GM12801 (cell line): ENCODE results near the gene ESAM.

Experiments
- TF ChIP-seq, protein P1 (sequence below): IDR thresholded peaks from one replicate; pipeline ENCODE4 v1.5.1; 2011; ENCODE audit warnings: control low read depth; ENCODE audit not compliant: insufficient read length; ENCODE audit errors: extremely low read depth

Gene ESAM

DNA sequence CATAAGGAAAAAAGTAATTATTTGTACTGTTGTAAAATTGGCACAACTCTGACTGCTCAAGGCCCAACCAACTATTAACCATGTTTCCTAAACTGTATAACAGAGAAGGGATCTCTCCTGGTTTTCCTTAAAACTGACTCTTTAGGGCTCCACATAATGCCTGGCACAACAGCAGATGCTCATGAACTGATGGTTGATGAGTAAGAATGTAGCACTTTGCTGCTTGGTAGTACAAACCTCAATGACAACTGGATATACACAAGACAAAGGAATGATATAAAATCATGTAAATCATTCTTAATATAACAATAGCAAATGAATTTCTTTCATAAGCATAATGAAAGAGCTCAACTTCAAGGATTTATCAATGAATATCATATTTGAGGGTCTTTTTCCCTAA, 26.4 kb upstream of the ESAM start:
- TF ChIP-seq, protein P1, sequence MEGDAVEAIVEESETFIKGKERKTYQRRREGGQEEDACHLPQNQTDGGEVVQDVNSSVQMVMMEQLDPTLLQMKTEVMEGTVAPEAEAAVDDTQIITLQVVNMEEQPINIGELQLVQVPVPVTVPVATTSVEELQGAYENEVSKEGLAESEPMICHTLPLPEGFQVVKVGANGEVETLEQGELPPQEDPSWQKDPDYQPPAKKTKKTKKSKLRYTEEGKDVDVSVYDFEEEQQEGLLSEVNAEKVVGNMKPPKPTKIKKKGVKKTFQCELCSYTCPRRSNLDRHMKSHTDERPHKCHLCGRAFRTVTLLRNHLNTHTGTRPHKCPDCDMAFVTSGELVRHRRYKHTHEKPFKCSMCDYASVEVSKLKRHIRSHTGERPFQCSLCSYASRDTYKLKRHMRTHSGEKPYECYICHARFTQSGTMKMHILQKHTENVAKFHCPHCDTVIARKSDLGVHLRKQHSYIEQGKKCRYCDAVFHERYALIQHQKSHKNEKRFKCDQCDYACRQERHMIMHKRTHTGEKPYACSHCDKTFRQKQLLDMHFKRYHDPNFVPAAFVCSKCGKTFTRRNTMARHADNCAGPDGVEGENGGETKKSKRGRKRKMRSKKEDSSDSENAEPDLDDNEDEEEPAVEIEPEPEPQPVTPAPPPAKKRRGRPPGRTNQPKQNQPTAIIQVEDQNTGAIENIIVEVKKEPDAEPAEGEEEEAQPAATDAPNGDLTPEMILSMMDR = no peak

DNA sequence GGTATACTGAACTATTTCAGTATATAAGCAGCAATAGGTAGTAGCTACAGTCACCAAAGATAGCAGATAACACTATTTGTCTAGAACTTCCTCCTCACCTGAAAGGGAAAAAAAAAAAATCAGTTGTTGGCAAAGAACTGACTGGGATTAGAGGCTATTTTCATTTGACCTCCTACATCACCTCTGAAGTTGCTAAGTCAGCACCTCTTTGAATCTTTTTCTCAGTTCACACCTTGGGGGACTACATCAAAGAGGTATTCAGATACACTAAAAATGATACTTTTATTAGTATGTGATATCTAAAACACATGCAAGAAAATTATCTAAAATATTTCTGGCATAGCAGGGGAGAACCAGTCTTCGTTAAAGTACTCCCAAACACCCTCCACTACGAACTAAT, 22.0 kb upstream of the ESAM start:
- TF ChIP-seq, protein P1 = no peak

DNA sequence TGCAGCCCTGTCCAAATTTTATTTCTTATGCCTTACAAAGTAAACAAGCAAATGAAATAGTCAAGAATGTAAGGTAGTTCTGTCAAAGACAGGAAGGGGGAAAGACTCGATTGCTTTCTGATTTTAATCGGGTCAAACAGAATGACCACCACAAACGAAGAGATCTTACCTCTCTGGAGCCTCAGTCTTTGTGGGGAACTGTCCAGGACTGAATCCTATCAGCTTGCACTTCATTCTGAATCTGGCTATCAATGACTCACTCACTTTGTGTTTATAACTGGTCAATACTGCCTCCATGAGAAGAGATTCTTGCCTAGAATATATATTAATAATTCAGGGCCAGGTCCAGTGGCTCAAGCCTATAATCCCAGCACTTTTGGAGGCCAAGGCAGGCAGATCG, 20.9 kb upstream of the ESAM start:
- TF ChIP-seq, protein P1 = no peak

DNA sequence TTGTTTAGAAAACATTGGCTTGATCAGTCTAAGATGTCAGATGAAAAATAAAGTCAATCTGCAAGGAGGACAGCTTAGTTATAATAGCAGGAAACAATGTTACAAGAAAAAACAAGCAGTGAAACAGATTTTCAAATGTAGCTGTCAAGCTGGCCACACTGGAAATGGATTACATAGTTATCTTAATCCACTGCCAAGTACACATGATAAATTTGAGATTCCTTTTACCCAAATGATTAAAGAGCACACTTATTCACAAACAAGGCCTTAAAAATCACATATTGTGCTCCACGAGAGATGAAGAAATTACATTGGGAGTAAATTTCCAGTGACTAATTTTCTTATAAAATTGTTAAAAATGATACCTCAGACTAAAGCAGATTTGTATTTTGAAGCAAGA, 17.5 kb upstream of the ESAM start:
- TF ChIP-seq, protein P1 = no peak

DNA sequence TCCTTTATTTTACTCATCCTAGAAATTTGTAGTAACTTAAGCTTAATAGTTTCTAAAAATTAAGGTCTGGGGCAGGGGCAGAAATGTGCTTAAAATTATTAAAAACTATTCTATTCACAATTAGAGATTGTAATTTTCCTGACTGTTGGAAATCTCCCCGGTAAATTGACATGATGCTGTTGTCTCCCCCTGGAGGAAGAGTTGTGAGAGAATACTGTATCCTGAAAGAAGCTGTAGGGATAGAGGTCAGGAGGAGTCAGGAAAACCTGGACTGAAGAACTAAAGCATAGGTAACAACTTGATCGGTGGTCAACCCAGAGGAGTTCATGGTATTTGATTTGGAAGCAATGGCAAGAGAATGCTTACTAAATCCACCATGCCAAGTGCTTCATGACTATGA, 16.2 kb upstream of the ESAM start:
- TF ChIP-seq, protein P1 = no peak

DNA sequence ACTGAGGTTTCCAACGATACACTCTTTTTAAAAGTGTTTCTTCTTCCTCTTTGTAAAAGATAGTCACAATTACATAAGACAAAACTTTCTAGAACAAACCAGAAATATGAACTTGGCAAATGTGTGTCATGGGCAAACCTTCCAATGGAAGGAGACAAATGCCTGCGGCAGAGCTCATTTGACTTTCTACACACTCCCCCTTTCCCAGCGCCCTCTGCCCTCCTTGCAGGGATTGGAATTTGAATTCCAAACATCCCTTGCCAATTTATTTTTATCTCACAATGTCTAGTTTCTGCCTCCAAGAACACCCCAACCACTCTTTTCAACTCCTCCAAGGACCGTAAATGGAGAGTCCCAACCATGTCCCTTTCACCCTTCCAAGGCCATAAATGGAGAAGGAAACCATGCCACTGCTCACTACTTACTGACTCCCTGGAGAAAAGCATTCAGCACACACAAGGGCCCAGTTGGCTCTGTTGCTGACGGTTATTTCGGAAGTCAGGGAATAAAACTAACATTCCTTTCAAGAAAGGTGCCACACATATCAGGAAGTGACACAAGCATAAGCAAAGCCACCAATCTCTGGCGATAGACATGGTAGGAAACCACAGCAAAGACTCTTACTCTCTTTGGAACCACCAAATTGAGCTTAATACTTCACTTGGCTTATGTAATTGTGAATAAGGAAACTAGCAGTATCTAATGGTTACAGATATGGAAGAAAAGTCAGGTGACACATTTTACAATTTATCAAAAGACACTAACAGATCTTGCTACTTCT, 15.0 kb upstream of the ESAM start:
- TF ChIP-seq, protein P1 = no peak

DNA sequence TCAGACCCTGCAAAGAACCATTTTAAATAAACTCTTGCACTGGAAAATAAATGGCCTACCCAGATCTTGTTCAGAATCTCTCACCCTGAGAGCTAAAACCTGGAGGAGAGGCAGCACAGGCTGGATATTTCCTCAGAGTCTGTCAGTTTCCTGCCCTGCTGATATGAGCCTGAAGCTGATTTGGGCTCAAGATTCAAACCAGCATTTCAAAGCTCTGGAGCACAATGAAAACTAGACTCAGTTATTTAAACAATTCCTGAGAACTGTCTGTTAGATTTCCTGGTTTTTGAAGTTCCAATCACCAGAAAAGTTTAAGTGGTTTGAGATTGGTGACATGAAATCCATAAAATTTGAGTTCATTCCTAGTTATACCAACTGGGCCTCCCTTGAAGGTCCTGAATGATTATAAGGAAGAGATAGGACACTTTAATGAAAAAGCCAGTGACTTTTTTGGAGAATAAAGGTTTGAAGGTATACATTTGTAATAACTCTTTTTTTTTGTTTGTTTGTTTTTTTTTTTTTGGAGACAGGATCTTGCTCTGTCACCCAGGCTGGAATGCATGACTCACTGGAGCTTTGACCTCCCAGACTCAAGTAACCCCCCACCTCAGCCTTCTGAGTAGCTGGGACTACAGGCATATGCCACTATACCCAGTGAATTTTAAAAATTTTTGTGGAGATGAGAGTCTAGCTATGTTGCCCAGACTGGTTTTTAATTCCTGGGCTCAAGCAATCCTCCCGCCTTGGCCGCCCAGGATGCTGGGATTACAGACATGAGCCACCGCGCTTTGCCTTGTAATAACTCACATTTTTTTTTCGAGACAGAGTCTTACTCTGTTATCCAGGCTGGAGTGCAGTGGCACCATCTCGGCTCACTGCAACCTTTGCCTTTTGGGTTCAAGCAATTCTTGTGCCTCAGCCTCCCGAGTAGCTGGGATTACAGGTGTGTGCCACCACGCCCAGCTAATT, 8.0 kb upstream of the ESAM start:
- TF ChIP-seq, protein P1 = no peak
